Right lung (tissue), 10 donors: Measurements from ENCODE around the gene LGR5. TPM values are rescaled to one million over a fixed set of nuclear protein-coding genes. Genes with fewer than 3 reads are reported as not detected.

Experiments
- DNase-seq, 2 donors: peaks; one replicate each; pipeline ENCODE4 v3.0.0-alpha.2; 2013
- long read RNA-seq, 8 donors: transcript quantifications; one replicate each; lab custom pipeline, GENCODE V29; 2026
- polyA plus RNA-seq, 5 donors: library from polyadenylated mRNA; unstranded; fragments of 120-200 nt; gene quantifications; one replicate each; pipeline versions ENCODE4 v1.2.1 to v1.2.3, GENCODE V29; 2013; ENCODE audit warnings: inconsistent platforms in 1 of 5, low replicate concordance in 1 of 5; ENCODE audit not compliant: insufficient read length in 5 of 5, insufficient read depth in 1 of 5

Gene LGR5, protein sequence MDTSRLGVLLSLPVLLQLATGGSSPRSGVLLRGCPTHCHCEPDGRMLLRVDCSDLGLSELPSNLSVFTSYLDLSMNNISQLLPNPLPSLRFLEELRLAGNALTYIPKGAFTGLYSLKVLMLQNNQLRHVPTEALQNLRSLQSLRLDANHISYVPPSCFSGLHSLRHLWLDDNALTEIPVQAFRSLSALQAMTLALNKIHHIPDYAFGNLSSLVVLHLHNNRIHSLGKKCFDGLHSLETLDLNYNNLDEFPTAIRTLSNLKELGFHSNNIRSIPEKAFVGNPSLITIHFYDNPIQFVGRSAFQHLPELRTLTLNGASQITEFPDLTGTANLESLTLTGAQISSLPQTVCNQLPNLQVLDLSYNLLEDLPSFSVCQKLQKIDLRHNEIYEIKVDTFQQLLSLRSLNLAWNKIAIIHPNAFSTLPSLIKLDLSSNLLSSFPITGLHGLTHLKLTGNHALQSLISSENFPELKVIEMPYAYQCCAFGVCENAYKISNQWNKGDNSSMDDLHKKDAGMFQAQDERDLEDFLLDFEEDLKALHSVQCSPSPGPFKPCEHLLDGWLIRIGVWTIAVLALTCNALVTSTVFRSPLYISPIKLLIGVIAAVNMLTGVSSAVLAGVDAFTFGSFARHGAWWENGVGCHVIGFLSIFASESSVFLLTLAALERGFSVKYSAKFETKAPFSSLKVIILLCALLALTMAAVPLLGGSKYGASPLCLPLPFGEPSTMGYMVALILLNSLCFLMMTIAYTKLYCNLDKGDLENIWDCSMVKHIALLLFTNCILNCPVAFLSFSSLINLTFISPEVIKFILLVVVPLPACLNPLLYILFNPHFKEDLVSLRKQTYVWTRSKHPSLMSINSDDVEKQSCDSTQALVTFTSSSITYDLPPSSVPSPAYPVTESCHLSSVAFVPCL
- 1 to 10 TPM; 2.2 to 5.1 (median 2.8) TPM for polyA plus RNA-seq
- long read RNA-seq, donor 1: 0 reads
- long read RNA-seq, donor 2: 0 reads
- long read RNA-seq, donor 3: 0 reads
- long read RNA-seq, donor 4: 0 reads
- long read RNA-seq, donor 5: 0 reads
- long read RNA-seq, donor 6: 0 reads
- long read RNA-seq, donor 7: 0 reads
- long read RNA-seq, donor 8: 0 reads

DNA sequence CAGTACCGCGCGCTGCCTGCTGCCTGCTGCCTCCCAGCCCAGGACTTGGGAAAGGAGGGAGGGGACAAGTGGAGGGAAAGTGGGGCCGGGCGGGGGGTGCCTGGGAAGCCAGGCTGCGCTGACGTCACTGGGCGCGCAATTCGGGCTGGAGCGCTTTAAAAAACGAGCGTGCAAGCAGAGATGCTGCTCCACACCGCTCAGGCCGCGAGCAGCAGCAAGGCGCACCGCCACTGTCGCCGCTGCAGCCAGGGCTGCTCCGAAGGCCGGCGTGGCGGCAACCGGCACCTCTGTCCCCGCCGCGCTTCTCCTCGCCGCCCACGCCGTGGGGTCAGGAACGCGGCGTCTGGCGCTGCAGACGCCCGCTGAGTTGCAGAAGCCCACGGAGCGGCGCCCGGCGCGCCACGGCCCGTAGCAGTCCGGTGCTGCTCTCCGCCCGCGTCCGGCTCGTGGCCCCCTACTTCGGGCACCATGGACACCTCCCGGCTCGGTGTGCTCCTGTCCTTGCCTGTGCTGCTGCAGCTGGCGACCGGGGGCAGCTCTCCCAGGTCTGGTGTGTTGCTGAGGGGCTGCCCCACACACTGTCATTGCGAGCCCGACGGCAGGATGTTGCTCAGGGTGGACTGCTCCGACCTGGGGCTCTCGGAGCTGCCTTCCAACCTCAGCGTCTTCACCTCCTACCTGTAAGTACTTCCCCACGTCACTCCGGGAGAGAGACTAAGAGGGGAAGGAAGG, at the start of gene LGR5:
Gene LGR5, plus strand, starts transcription at position 186 of the 732 bp plus-strand sequence. Its CDS starts 283 bp downstream, at position 469.
- peak; percentile 46 to 54 for DNase-seq

DNA sequence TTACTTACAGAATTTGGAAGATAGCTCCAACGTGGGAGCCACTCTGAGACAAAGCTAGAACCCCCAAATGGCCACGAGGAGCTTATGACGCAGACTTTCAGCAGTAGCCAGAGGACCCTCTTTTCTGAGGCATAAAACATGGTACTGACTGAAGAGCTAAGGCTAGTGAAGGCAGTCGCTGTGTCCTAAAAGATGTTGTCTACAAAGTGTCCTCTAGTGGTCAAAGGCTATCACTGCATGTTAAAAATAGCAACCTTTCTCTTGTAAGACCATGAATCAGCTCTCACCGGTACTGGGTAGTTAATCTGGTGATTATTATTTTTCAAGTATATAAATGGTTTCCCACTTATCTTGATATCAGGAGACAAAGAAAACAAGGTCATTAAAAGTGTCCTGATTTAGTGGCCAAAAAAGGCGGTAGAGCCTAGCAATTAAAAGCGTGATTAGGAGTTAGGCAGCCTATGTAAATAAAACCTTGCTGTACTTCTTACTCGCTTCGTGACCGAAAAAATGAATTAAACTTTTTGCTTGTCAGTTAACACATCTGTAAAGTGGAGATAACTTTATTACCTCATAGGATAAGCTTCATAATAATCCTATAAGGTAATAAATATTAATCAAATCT, 47.0 kb upstream of the LGR5 start:
- peak; percentile 19 to 50 for DNase-seq

DNA sequence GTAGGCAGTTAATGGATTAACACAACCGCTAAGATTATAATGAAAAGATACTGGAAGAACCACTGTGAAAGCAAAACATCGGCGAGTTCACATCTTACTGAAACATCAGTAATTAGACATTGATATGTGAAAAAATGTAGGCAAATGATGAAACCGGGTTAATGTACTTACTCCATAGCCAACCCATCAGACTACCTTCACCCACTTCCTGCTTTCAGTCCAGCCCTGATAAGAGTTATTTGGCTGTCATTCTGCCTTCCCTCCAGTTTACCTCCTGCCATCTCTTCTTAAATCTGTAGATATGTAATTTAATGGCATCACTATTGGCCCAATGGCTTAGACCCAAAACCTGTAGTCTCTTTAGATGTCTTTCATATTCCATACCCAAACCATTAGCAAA, 46.0 kb upstream of the LGR5 start:
- DNase-seq: no peak

DNA sequence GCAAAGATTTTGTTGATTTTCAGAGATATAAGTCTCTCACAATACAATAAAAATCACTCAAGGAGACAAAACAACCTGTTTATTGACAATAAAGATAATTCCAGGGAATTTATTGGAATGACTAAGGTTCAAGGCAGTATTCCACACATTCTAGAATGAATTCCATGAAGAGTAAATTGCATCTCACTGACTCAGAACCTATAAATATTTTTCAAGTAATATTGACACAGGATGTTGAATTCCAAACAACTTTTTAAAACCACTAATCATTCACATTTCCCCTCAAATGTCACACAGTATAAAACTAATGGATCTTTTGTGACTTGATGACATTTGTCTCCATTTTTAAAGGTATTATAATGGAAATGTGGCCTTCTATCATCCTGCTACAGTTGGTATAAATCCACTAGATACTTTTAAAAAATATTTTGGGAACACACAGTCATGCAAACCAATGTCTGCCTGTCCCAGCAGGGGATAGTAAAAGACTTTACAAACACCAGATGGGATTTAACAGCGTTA, 42.1 kb upstream of the LGR5 start:
- DNase-seq: no peak

DNA sequence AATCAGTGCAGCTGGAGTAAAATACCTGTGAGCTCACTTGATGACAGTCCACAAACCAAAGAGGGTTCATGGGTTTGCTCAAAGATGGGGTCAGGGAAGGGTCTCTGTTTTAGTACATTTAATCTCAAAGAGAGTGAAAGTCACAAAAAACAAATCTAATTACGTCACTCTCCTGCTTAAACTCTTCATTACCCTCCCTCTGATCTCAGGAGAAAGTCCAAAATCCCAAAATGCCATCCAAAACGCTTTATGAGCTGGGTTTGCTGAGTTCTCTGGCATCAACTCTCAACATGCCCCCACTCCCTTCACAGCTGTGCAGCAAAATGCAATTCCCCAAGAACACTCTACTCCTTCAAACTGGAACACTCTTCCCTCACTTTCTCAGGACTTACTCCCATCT, 40.4 kb upstream of the LGR5 start:
- DNase-seq: no peak

DNA sequence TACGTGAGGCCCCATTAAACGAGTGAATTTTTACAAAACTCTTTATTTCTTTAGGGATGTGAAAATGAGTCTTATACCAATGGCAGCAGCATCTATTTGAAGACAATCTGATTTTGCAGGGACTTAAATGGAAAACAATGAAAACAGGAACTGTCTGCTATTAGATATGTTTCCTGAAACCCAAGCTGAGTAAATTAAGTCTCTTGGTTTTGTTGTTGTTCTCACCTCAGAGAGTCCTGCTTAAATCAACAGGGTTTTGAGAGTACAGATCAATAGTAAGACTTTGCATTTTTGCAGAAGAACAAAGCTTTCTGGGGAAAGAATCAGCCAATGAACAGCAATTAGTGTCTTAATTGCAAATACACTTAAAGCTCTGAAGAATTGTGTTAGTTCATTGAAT, 39.1 kb upstream of the LGR5 start:
- DNase-seq: no peak

DNA sequence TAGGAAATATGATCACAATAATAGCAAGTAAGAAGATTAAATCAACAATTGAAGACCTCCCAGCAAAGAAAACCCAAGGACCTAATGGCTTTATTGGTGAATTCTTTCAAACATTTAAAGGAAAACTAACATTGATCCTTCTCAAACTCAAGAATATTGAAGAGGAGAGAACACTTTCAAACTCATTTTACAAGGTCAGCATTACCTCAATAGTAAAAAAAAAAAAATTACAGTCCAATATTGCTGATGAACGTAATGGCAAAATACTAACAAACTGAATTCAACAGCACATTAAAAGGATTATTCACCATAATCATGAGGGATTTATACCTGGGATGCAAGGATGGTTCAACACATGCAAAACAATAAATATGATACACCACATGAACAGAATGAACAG, 33.7 kb upstream of the LGR5 start:
- DNase-seq: no peak

DNA sequence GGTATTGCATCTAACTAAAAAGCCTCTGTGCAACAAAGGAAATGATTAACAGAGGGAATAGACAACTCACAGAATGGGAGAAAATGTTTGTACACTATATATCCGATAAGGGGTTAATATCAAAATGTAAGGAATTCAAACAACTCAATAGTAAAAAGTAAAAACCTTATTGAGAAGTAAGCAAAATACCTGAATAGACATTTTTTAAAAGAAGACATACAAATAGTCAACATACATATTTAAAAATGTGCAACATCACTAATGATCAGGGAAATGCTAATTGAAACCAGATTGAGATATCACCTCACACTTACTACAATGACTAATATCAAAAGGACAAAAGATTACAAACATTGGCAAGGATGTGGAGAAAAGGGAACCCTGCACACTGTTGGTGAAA, 31.9 kb upstream of the LGR5 start:
- DNase-seq: no peak

DNA sequence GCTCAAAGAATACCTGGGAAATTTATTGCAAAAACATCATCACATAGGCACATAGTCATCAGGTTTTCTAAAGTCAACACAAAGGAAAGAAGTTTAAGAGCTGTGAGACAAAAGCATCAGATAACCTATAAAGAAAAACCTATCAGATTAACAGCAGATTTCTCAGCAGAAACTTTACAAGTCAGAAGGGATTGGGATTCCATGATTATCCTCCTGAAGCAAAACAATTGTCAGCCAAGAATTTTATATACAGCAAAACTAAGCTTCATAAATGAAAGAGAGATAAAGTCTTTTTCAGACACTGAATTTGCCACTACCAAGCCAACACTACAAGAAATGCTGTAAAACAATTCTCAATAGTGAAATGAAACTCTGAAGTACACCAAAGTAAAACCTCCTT, 28.8 kb upstream of the LGR5 start:
- no peak for DNase-seq

DNA sequence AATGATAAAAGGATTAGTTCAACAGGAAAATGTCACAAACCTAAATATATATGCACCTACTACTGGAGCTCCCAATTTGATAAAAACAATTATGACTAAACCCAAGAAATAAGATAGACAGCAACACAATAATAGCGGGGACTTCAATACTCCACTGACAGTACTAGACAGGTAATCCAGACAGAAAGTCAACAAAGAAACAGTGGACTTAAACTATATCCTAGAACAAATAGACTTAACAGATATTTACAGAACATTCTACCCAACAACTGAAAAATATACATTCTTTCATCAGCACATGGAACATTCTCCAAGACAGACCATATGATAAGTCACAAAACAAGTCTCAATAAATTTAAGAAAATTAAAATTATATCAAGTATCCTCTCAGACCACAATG, 28.0 kb upstream of the LGR5 start:
- DNase-seq: no peak

DNA sequence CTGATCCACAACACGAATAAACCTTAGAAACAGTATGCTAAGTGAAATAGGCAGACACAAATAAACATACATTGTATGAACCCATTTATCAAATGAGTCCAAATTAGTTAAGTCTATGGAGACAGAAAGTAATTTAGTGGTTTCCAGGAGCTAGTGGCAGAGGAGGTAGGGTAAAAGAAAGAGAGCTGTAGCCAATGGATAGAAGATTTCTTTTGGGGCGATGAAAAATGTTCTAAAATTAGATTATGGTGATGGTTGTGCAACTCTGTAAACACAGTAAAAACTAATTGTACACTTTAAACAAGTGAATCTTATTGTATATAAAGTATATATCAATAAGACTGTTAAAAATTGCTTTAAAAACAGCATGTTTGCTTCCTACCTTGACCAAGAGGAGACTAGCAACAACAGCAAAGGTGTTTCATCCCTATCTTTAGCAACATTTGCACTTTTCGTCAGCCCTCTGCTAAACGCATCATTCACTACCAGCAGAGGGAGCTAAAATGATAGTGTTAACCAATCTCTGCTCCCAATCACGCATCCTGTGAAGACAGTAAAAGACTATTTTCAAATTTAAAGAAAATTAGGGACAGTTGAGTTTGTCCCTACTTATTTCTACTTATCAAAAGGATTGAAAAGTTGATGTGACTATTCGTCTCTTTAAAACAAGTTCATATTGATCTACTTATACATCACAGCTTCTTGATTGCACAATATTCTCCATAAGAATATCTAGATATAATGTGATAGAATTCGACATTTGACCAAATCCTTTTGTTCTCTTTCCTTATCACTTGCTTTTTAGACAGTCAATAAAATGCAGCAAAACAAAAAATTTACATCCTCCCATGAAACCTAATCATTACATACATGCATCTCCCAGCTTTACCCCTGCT, 24.0 kb upstream of the LGR5 start:
- DNase-seq: peak; percentile 14 to 48

DNA sequence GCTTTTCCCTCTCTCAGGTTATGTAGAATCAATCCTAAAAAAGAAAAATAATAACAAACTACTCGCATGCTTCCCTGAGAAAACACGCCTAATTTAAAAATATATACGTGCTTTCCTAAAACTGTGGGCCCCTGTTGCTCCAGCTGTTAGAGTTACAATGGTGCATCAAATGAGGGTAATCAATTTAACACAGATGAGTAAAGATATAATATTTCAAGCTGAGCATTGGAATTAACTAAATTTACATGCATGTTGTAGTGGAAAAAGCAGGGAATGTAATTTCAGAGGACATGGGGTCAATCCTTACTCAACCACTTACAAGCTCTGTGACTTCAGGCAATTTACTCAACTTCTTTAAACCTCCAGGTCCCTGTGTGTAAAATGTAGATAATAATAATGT, 22.4 kb upstream of the LGR5 start:
- no peak for DNase-seq

DNA sequence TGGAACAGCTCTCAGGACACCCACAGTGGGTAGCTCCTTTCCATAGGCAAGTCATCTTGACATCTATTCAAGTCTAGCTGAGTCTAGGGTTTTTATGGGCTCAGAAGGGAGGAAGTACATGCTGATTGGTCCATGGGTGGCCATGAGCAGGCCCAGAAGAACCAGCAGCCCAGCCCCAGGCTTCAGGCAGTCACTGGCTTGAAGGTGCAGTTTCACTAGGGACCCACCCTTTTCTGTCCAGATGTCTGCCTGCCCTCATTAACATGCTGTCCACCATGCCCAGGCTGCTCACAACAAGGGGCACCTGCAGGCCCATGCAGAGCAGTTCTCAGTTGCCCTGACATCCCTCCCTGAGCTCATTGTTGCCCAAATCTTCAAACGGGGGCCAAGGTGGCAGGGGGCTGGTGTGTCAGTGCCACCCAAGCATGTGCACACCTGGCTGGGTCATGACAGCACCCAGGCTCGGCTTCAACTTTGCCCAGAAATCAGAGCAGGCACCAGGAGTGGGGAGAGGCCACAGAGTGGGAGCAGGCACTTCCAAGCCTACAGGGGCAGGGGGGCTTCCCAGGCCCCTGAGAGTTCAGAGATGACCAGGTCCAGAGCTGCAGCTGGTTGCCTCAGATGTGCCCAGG, 18.7 kb upstream of the LGR5 start:
- no peak for DNase-seq

DNA sequence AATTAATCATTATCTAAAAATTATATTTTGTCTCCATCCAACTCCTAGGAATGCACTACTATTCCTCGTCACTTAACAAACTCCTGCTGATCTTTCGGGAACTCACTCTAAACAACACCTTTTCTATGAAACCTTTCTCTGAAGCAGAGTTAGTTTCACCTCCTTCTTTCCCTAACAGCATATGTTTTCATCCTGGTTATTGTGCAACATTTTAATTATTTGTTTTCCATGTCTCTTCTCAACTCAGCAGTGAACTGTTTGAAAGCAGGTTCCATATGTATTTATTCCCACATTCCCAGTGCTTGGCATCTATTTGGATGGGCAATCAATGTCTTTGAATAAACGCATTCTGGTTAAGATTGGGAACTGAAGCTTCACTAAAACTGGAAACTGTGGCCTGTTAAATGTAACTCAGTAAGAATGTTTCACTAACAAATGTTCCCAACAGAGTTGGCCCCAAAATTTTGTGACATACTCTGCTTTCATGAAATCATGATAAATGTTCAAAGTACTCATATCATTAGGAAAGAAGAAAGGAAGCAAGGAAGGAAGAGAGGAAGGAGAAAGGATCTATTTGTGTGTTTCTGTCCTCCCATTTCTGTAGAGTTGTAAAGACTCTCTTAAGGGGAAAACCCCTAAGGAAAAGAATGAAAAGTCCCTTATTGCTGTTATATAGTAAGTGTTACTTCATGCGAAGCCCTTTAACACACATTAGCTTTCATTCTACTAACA, 13.9 kb upstream of the LGR5 start:
- no peak for DNase-seq

DNA sequence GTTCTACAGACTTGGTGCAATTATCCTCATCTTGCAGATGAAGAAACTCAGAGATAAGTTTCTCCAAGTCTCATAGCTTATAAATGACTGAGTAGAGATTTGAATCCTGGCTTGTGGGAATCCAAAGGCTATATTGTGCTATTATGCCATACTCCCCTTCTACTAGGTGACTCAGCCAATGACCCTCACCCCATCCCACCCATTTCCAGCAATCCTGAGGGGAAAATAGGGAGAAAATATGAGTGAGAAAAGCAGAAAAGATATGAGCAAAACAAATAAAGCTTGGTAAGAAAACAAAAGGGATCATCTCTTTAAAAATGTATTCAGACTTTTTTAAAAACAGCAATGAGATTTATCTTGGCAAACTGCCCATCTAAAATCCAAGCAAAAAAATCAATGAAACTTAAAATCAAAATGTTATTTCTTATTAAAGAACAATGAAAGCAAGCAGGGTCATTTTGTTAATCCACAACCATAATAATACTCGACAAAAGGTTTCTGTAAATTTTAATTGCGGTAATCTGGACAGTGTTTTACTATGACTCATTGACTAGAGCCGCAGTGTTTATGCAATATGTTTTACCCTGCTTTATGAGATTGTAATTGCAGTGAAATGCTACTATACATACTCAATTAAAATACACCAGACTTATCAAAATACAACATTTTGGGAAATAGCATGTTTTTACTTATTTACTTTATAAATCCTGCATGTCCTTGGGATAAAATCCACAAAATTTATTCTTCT, 13.1 kb upstream of the LGR5 start:
- DNase-seq: no peak

DNA sequence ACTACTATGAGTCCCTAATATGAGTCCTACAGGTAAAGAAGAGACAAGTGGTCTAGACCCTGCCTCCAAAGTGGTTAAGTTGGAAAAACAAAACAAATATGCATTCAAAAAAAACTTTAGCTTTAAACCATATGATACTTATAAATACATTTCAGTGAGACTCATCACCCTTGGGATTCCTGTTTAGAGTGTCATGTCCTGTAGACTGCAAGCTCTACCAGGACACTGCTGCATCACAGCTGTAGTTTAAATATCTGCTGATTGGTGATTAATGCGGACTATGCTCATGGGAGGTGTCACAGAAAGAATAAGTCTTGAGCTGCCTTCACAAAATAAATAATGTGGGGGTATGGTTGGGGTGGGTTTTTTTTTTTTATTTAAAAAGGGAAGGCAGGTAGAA, 8.8 kb upstream of the LGR5 start:
- DNase-seq: no peak

DNA sequence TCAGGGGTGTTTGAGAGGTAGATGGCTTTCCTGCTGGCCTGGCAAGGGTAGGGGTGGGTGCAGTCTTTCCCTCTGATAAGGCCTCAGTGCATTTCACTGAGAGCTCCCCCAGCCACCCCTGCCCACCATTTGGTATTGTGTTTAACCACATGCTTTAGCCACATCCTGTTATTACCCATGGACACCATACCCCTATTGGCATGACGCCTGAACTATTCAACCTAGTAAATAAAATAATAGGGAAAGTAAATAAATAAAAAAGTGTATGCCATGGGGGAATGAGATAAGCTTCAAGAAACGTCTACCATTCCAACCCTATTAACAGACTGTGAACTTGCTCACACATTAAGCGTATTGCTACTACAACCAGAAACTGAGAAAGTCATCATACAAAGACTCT, 7.6 kb upstream of the LGR5 start:
- DNase-seq: no peak

DNA sequence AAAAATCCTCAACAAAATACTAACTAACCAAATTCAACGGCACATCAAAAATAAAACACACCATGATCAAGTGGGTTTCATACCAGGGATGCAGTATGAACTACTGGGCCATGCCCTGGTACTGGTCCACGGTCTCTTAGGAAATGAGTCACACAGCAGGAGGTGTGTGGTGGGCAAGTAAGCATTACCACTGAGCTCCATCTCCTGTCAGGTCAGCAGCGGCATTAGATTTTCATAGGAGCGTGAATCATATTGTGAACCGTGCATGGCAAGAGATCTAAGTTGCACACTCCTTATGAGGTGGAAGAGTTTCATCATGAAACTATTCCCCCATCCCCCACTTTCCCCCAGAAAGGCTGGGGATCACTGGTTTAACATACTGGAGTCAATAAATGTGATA, 6.7 kb upstream of the LGR5 start:
- DNase-seq: no peak
